Heart right ventricle (tissue), 16 donors: Measurements from ENCODE around the gene ARF1. TPM values are rescaled to one million over a fixed set of nuclear protein-coding genes. Genes with fewer than 3 reads are reported as not detected.

Experiments
- ATAC-seq, 8 donors: fragments of 200-7000 bp; cut with Tn5 transposase; one replicate each; pipeline ENCODE4 v1.9.1; 2020; ENCODE audit warnings: mild to moderate bottlenecking in 8 of 8, moderate library complexity in 8 of 8, moderate number of reproducible peaks in 1 of 8
- DNase-seq, 2 donors: peaks; one replicate each; pipeline ENCODE4 v3.0.0-alpha.2; 2020
- H3K27ac ChIP-seq, 10 donors: fragments of 200-600 bp; sonication (generic) in 2 of 10; one replicate each; pipeline versions ENCODE4 v1.5.0 to v1.8.0; 2020 to 2022; ENCODE audit warnings: mild to moderate bottlenecking in 3 of 10
- H3K27me3 ChIP-seq, 7 donors: fragments of 200-600 bp; one replicate each; pipeline ENCODE4 v1.8.0; 2021 to 2022; ENCODE audit warnings: mild to moderate bottlenecking in 2 of 7
- H3K36me3 ChIP-seq, 9 donors: fragments of 200-600 bp; sonication (generic) in 1 of 9; one replicate each; pipeline versions ENCODE4 v1.5.0 to v1.8.0; 2020 to 2022; ENCODE audit warnings: mild to moderate bottlenecking in 2 of 9
- H3K4me1 ChIP-seq, 9 donors: fragments of 200-600 bp; sonication (generic) in 1 of 9; one replicate each; pipeline versions ENCODE4 v1.5.0 to v1.8.0; 2020 to 2022; ENCODE audit warnings: mild to moderate bottlenecking in 4 of 9
- H3K4me3 ChIP-seq, 10 donors: fragments of 200-600 bp; sonication (generic) in 2 of 10; one replicate each; pipeline versions ENCODE4 v1.5.0 to v1.8.0; 2020 to 2022; ENCODE audit warnings: mild to moderate bottlenecking in 7 of 10, moderate library complexity in 2 of 10
- H3K9me3 ChIP-seq, 11 donors: fragments of 200-600 bp in 10 of 11; sonication (generic) in 2 of 11; one replicate each; pipeline versions ENCODE4 v1.5.0 to v1.8.0; 2013 to 2022; ENCODE audit warnings: mild to moderate bottlenecking in 2 of 11, control low read depth in 1 of 11, moderate library complexity in 1 of 11
- WGBS, 2 donors: extraction: QIAGEN DNeasy Blood & Tissue Kit; methylation state at CpG; one replicate each; pipeline ENCODE4 v1.1.7; 2013; ENCODE audit warnings: inconsistent platforms in 1 of 2; 5-methylcytosine and 5-hydroxymethylcytosine counted together
- intact Hi-C, 10 donors: fragments of 100-400 bp; cut with DNase I; formaldehyde crosslinking; loops; one replicate each; pipeline versions ENCODE4 v1.11.1 to v1.14.2; 2022
- polyA plus RNA-seq, 2 donors: library from polyadenylated mRNA; stranded (reverse); fragments of 200-250 nt; gene quantifications; one replicate each; pipeline ENCODE4 v1.2.3, GENCODE V29; 2013
- total RNA-seq, 10 donors: library from RNA; stranded (reverse); fragmentation: NEBNext Ultra II Directional in 3 of 10; extraction: Animal tissue kit (Norgen Biotek cat#: 25700) in 3 of 10; gene quantifications; one replicate each; pipeline versions ENCODE4 v1.2.1 to v1.2.4, GENCODE V29; 2021 to 2023
- TF ChIP-seq, protein P1 (sequence below), 9 donors: fragments of 200-600 bp; sonication (generic) in 2 of 9; IDR thresholded peaks; one replicate each; pipeline versions ENCODE4 v1.5.0 to v1.8.0; 2021 to 2022; ENCODE audit warnings: antibody characterized with exemption in 9 of 9, mild to moderate bottlenecking in 5 of 9, moderate library complexity in 1 of 9
- donor health status: Arrhythmogenic right ventricular cardiomyopathy.
- donor health status: ischemic (EF 13 %, LVEDD 7.1; RV severe dilation, severe dysfunction).
- donor health status: healthy with polysubstance abuse.
- donor health status: DM: no; HTN: yes; CAD: no.
- donor health status: DM: no; HTN: no; CAD: no.
- donor health status: ischemic (EF 25% LVEDD 6.9; RV normal size, moderate dysfunction).
- donor health status: ischemic (EF 25% LVEDD 5.7; RV mildly dilated, moderate dysfunction).
- donor health status: healthy.
- donor health status: DM: yes; HTN: yes; CAD: no.
- donor health status: Ischemic cardiomyopathy.
- donor health status: ischemic (EF 35%, LVEDD 5.7; RV mildly dilated, moderate dysfunction).
- donor health status: nonischemic (EF 11% LVEDD 7.7; RV severe dilation, severe dysfunction).
- donor health status: DM: yes; HTN: yes; CAD: no.
- donor health status: PGD.
- donor health status: ischemic (EF 29% LVEDD 5.4; RV normal size, mild dysfunction).
- donor health status: nonischemic (EF 23%, LVEDD 6.1; RV moderate dilation, normal function).

ARF1 gene
- total and polyA plus RNA-seq, 12 donors: 204 to 498 (median 338) TPM

DNA sequence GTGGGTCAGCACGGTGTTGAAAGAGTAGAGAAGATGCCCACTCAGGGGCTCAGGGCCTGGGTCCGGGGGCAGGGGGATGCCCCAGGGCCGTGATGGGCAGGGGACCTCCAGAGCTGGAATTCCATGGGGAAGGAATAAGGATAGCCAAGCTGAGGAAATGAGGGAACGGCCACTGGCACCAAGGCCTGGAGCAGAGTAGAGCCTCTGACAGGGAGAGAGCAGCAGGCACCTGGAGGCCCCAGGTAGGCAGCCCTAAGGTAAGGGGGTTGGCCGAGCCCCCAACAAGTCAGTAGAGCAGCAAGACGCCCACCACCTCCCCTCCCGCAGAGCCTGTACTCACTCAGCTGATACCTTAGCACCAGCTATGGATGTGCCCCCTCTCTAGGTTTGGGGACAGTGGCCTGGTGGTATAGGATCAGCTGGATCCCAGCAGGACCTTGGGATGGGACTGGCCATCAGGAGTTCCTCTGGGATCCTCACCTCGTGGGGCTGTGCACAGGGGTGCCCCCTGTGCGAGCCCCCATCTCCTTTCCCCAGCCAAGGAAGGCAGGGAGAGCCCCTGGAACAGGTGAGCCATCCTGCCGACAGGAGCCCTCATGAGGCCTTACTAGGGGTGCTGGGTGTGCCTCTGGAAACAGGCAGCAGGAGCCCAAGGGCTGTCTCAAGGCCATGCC, 21.0 kb upstream of the ARF1 start:
- intact Hi-C loops: no loop called here

DNA sequence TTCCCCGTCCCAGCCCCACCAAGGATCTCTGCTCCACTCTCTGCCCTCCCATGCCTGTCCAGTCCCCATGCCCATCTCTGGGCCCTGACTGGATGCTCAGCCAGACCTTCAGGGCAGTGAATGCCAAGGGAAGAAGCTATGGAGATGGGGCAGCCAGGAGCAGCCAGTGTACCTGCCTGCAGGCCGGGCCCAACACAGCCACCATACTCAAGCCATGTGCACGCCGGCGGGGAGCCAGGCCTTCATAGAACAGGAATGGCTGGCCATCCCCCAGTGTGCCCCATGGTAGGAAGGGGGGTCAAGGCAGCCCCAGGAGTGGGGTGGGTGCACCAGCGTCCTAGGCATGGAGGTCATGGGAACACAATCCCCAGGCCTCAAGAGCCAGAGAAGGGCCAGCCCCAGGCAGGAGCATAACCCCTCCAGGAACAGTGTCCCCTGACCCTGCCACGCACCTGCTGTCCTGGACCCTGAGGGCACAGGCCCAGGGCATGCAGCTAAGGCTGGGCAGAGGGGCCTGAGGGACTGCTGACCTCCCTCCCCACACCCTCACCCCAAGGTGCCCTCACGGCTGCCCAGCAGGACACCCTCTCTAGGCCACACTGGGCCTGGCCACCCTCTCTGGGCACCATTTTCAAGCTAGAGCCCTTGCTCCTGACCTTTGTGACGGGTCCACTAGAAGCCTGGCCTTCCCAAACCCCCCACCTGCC, 20.3 kb upstream of the ARF1 start:
- no peak overlapping the region for H3K4me3 ChIP-seq
- WGBS, 2 donors: 93 to 94% methylated on average over 9 of the region's 9 CpGs
- TF ChIP-seq, protein P1, sequence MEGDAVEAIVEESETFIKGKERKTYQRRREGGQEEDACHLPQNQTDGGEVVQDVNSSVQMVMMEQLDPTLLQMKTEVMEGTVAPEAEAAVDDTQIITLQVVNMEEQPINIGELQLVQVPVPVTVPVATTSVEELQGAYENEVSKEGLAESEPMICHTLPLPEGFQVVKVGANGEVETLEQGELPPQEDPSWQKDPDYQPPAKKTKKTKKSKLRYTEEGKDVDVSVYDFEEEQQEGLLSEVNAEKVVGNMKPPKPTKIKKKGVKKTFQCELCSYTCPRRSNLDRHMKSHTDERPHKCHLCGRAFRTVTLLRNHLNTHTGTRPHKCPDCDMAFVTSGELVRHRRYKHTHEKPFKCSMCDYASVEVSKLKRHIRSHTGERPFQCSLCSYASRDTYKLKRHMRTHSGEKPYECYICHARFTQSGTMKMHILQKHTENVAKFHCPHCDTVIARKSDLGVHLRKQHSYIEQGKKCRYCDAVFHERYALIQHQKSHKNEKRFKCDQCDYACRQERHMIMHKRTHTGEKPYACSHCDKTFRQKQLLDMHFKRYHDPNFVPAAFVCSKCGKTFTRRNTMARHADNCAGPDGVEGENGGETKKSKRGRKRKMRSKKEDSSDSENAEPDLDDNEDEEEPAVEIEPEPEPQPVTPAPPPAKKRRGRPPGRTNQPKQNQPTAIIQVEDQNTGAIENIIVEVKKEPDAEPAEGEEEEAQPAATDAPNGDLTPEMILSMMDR (IDR thresholded peaks at IDR 0.05): no peak
- no peaks in the 10 kb centered on the region for H3K36me3 ChIP-seq
- peaks cover 0 to 22% (median 14%) of the 10 kb centered on the region in 9 donors for H3K4me1 ChIP-seq
- peaks cover 53 to 100% (median 98%) of the 10 kb centered on the region in 7 donors for H3K27me3 ChIP-seq
- H3K27ac ChIP-seq: no peak overlapping the region
- DNase-seq (no peak), ATAC-seq (no peak)
- H3K9me3 ChIP-seq: no peaks in the 10 kb centered on the region
- intact Hi-C loops: no loop called here

More for the DNA sequence above, 21.0 kb upstream of the ARF1 start:
- no peak overlapping the region for H3K27ac ChIP-seq
- WGBS, 2 donors: 80 to 84% methylated on average over 10 of the region's 10 CpGs
- peaks cover 53 to 99% (median 93%) of the 10 kb centered on the region in 7 donors for H3K27me3 ChIP-seq
- no peaks in the 10 kb centered on the region for H3K9me3 ChIP-seq
- no peaks in the 10 kb centered on the region for H3K36me3 ChIP-seq
- H3K4me1 ChIP-seq: peaks cover 0 to 22% (median 14%) of the 10 kb centered on the region in 9 donors
- ATAC-seq (no peak), DNase-seq (no peak)
- H3K4me3 ChIP-seq: no peak overlapping the region
- TF ChIP-seq, protein P1 (IDR thresholded peaks at IDR 0.05): no peak

DNA sequence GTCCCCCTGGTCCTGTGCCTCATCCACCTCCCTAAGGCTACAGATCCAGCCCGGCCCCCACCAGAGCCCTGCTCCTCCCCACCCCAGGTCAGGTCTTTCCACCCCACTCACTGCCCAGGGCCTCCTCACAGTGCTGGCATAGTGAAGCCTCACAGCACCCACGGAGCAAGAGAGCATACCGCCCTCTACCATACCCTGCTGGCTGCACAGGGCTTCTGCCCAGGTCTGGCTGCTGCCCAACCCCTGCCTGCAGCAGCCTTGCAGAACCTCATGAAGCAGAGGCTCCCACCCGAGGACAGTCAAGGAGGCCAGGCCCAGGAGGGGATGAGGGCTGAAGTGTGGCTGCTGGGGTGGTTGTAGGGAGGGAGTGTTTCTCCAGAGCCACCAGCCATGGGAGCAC, 19.7 kb upstream of the ARF1 start:
- DNase-seq (no peak), ATAC-seq (no peak)
- WGBS, 2 donors: 63 to 66% methylated on average over 4 of the region's 4 CpGs
- intact Hi-C loops: no loop called here
- TF ChIP-seq, protein P1 (IDR thresholded peaks at IDR 0.05): no peak
- Histone ChIP-seq H3K36me3 (no peaks in the 10 kb centered on the region), H3K27me3 (peaks cover 53 to 97% (median 96%) of the 10 kb centered on the region in 7 donors), H3K4me3 (no peak overlapping the region), H3K4me1 (peaks cover 0 to 22% (median 14%) of the 10 kb centered on the region in 9 donors), H3K9me3 (no peaks in the 10 kb centered on the region), H3K27ac (no peak overlapping the region)

DNA sequence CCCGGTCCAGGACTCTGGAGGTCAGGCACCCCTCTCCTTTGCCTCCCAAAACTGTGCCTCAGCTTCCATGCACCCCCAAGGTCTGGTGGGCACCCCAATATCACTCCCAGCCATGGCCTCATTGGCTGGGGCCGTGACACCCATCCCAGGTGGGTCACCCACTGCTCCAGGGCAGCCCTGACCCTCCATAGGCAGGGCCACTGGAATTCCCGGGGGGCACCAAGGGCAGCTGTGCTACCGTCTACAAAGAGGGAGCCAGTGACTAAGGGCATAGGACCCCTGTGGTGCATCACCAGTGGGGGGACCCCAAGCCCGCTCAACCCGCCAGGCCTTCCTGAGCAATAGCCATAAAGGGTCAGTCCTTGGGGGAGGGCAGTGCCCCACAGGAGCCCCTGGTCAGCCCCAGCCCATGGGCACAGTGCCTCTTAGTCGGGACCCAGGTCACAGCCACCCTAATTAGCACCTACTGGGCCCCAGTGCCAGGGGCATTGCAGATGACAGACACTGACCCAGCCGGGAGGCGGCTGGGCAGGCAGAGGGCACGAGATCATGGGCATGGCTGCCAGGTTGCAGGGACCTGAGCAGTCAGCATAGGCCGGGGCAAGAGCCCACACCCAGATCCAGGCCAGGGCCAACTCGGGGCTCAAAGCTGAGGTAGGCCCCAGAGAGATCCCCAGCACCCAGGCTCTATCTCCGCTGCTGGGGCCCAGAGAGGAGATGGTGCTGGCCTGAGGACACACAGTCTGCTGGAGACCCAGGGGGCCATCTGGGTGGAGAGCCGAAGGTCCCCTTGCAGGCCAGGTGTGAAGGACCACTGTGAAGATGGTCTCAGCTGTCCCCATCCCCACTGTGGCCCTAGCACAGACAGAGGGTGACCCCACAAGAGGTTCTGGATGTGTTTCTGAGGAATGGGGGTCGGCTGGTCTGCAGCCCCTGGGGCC, 19.0 kb upstream of the ARF1 start:
- Histone ChIP-seq H3K4me1 (peaks cover 0 to 22% (median 14%) of the 10 kb centered on the region in 9 donors), H3K9me3 (no peaks in the 10 kb centered on the region), H3K27me3 (peaks cover 52 to 89% (median 89%) of the 10 kb centered on the region in 7 donors), H3K27ac (no peak overlapping the region), H3K4me3 (no peak overlapping the region), H3K36me3 (no peaks in the 10 kb centered on the region)
- TF ChIP-seq, protein P1 (IDR thresholded peaks at IDR 0.05): no peak
- WGBS, 2 donors: 85 to 88% methylated on average over 15 of the region's 15 CpGs
- DNase-seq: no peak
- intact Hi-C loops: no loop called here
- no peak for ATAC-seq
